HG03280 (cell line): ENCODE results near the gene TMEM203.

Source experiments
- ATAC-seq: cut with Tn5 transposase; IDR thresholded peaks from one replicate; pipeline ENCODE4 v1.9.1; 2021; ENCODE audit warnings: mild to moderate bottlenecking, moderate library complexity; ENCODE audit not compliant: unreplicated experiment

Gene TMEM203

DNA sequence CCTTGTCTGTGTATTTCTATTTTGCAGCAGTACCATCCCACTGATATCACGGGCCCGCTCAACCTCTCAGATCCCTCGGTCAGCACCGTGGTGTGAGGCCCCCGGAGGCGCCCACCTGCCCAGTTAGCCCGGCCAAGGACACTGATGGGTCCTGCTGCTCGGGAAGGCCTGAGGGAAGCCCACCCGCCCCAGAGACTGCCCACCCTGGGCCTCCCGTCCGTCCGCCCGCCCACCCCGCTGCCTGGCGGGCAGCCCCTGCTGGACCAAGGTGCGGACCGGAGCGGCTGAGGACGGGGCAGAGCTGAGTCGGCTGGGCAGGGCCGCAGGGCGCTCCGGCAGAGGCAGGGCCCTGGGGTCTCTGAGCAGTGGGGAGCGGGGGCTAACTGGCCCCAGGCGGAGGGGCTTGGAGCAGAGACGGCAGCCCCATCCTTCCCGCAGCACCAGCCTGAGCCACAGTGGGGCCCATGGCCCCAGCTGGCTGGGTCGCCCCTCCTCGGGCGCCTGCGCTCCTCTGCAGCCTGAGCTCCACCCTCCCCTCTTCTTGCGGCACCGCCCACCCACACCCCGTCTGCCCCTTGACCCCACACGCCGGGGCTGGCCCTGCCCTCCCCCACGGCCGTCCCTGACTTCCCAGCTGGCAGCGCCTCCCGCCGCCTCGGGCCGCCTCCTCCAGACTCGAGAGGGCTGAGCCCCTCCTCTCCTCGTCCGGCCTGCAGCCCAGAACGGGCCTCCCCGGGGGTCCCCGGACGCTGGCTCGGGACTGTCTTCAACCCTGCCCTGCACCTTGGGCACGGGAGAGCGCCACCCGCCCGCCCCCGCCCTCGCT is 37.5 kb downstream of the TMEM203 start:
- ATAC-seq, result no peak

- ATAC-seq, result no peak
Measured at GRCh38 chr9:137167277-137167746, 38.1 kb downstream of the TMEM203 start.

GRCh38 chr9:137166380-137167229 is 38.8 kb downstream of the TMEM203 start:
- ATAC-seq, result no peak

DNA sequence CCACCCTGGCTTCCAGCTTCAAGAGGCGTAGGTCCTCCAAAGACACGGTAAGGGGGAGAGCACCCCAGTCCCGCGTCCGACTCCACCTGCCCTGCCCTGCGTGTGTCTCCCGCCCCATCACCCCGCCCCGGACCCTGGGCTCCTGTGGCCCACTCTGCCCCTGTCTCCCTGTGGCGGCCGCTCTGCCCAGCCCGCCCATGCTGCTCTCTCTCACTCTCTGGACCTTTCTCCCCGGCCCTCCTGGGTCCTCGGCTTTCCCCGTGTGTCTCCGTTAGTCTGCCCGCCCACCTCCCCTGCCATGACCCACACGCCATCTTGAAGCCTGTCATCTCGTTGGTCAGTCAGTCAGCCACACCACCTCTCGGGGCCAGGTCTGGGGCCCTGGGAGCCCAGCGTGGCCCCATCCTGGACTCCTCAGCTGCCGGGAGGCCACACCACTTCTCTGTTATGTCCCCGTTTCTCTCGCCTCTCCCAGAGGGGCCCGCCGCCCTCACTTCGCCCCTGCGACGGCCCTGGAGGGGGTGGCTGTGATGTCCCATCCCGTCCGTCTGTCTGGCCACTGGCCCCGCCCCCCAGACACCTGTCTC is 40.1 kb downstream of the TMEM203 start:
- no peak for ATAC-seq

DNA sequence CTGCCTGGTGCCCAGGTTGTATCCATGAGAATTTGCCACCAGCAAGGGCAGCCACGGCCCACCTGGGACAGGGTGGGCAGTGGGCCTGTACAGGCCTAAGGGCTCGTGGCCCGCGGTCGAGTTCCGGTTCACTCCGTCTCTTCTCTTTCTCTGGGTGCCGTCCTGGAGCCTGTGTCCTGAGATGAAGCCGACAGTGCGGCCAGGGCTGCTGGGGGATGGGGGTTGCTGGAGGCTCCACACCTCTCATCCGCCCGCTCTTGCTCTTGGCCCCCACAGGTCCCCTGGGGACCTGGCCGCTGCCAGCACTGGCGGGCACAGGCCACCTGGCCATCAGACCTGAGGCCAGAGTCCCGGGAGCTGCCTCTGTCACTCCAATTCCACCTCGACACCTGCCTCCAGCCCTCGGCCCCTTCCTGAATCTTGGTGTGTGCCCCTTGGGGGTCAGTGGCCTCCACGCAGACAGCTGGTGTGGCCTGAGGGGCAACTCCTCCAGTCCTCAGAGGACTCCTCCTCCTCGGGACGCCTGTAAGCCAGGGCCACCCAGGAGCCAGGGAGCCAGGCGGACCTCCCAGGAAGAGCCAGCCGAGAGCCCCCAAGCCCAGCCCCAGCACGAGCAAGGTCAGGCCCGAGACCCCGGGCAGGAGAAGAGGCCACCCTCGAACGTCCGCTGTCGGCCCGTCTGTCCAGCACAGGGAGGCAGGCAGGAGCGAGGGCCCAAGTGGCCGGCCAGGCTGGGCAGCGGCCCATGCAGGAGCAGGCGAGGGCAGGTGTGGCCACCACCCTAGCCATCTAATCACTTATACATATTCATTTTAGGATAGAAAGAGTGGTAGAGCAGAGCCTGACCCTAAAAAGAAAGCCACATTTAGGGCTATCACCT is 40.8 kb downstream of the TMEM203 start:
- no peak for ATAC-seq

DNA sequence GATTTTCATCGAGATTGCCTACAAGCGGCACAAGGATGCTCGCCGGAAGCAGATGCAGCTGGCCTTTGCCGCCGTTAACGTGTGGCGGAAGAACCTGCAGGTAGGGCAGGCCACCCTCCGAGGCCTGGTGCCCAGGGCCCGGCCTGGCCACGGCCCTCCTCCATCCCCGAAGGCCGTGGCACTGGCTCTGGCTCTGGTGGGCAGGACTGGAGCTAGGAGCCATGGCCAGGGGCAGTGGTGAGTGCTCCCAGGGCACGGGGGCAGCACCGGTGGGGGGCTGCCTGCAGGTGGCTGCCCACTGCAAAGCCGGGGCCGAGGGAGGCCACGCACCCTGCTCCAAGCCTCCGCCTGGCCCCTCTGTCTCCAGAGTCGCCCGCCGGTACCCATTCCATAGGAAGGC is 41.6 kb downstream of the TMEM203 start:
- no peak for ATAC-seq

DNA sequence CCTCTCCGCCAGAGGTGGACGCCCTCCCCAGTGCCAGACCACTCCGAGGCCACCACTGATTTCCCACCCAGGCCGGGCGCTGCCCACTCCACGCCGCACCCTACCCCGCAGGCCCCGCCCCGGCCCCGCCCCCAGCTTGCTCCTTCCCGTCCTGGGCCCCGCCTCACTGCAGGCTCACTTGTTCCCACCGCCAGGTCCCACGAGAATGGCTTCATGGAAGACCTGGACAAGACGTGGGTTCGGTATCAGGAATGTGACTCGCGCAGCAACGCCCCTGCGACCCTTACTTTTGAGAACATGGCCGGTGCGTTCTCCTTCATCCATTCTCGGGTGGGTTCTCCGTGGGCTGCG is 42.1 kb downstream of the TMEM203 start:
- ATAC-seq, result no peak

GRCh38 chr9:137162505-137163364 is 42.7 kb downstream of the TMEM203 start:
- ATAC-seq, result no peak

DNA sequence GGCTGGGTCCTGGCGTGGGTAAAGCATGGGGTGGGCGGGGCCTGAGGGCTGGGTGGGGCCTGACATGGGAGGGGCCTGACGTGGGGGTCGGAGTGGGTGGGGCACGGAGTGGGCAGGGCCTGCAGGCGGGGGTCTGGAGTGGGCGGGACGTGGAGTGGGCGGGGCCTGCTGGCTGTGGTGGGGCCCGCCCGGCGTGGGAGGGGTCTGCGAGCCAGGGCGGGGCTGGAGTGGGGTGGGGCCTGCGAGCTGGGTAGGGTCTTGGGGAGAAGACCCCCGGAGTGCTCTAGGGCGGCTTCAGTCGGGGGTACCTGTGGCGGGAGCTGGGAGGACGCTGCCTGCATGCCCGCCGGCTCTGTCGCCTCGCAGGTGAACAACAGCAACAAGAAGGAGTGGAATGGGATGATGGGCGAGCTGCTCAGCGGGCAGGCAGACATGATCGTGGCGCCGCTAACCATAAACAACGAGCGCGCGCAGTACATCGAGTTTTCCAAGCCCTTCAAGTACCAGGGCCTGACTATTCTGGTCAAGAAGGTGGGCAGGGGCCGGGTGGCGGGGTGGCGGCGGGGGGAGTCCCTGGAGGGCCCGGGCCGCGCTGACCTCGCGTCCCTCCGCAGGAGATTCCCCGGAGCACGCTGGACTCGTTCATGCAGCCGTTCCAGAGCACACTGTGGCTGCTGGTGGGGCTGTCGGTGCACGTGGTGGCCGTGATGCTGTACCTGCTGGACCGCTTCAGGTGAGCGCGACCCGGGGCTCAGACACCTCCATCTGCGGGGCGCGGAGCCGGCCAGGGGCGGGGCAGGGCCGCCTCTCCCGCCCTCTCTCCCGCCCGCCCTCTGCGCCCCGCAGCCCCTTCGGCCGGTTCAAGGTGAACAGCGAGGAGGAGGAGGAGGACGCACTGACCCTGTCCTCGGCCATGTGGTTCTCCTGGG is 43.6 kb downstream of the TMEM203 start:
- ATAC-seq, result no peak

DNA sequence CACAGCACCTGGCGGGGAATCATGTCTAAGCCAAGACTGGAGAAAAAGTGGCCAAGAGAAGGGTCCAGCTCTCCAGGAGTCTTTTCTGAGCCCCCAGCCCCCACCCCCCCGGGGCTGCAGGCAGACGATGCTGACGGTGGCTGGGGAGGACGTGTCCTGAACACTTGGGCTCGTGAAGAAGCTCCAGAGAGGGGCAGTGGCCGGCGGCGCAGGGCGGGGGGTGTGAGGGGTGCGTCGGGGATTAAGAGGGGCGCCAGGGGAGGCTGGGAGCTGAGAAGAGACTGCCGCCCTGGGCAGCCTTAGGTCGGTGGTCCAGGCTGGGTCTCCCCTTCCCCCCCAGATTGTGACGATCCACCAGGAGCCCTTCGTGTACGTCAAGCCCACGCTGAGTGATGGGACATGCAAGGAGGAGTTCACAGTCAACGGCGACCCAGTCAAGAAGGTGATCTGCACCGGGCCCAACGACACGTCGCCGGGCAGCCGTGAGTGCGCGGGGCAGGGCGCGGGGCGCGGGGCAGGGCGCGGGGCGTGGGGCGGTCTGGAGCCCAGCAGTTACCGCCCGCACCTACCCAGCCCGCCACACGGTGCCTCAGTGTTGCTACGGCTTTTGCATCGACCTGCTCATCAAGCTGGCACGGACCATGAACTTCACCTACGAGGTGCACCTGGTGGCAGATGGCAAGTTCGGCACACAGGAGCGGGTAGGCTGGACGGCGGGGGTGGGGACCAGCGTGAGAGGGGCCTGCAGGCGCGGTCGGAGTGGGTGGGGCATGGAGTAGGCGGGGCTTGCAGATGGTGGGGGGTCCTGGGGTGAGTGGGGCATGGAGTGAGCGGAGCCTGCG is 44.5 kb downstream of the TMEM203 start:
- no peak for ATAC-seq

DNA sequence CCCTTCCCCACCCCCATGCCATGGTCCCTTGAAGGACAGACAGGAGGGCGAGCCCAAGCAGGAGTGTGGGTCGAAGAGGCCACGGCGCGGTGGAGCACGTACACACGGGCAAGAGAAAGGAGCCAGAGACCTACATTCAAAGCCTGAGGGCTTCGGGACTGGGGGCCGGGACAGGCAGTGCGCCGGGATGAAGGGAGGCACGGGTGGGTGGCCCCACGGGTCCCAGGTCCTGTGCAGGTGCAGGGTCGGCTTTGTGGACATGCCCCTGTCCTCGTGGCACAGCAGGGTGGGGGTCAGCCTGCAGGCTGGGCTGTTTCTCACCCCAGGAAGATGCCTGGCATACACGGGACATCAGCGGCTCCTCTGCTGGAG is 45.4 kb downstream of the TMEM203 start:
- ATAC-seq, result no peak

GRCh38 chr9:137159105-137160053 is 46.1 kb downstream of the TMEM203 start:
- ATAC-seq, result no peak

DNA sequence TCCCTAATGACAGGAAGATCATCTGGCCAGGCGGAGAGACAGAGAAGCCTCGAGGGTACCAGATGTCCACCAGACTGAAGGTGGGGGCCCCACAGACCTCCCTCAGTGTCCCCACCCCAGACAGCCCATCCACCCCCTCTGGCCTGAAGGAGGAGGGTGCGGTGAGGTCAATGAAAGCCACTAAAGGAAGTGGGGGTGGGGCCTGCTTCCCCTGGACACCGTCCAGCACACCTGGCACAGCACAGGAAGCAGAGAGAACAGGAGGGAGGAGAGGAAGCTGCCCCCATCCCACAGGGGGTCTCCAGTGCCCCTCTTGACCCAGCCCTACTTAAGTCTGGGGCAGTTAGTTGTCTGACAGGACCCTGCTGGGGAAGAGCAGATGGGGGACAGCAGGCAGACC is 46.8 kb downstream of the TMEM203 start:
- ATAC-seq, result no peak

DNA sequence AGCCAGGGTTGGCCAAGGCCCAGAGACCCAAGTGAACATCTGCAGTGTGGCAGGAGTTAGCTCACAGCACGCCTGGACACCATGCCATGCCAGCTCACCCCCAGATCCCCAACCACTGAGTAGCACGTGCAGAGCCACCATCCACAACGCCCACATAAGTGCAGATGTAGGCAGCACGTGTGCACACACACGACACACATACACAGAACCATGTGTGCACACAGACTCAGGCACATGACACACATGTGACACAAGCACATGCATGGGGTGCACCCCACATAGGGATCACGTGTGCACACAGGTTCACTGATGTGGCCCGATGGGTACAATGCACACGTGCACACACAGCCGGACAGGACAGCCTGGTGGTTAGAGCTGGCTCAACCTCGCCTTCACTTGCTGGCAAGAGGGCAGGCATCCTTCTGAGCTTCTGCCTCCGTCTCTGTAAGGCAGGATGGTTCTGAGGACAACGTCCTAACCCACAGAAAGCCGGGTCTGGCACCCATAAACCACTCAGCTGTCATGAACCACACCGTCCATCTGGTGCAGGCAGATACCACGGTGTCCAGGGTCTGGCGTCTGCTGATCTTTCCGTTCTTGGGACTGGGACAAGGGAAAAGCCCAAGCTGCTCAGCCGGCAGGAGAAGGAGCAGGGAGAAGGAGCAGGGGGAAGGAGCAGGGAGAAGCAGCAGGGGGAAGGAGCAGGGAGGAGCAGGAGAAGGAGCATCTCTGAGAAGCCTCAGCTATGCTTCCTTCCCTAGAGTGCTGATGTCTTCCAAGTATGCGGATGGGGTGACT is 47.6 kb downstream of the TMEM203 start:
- no peak for ATAC-seq

GRCh38 chr9:137156567-137157375 is 48.7 kb downstream of the TMEM203 start:
- ATAC-seq, result peak; percentile 40
